Heart left ventricle (tissue), 13 donors: ENCODE results near the gene LAMA2.

Experiments
- POLR2A ChIP-seq, 2 donors: fragments of 450-650 bp; IDR thresholded peaks; one replicate each; pipeline ENCODE4 v1.6.1; 2017; ENCODE audit warnings: antibody characterized with exemption in 2 of 2, mild to moderate bottlenecking in 2 of 2, moderate library complexity in 2 of 2
- TF ChIP-seq, protein P1 (sequence below), 12 donors: fragments of 200-600 bp; sonication (generic) in 4 of 12; IDR thresholded peaks; one replicate each; pipeline versions ENCODE4 v1.5.0 to v1.8.0; 2018 to 2022; ENCODE audit warnings: antibody characterized with exemption in 12 of 12, mild to moderate bottlenecking in 5 of 12
- donor health status: ischemic (EF 13 %, LVEDD 7.1; RV severe dilation, severe dysfunction).
- donor health status: DM: no; HTN: yes; CAD: no.
- donor health status: DM: no; HTN: no; CAD: no.
- donor health status: ischemic (EF 25% LVEDD 6.9; RV normal size, moderate dysfunction).
- donor health status: ischemic (EF 25% LVEDD 5.7; RV mildly dilated, moderate dysfunction).
- donor health status: ischemic (EF 35%, LVEDD 5.7; RV mildly dilated, moderate dysfunction).
- donor health status: nonischemic (EF 11% LVEDD 7.7; RV severe dilation, severe dysfunction).
- donor health status: DM: yes; HTN: yes; CAD: no.
- donor health status: PGD.
- donor health status: ischemic (EF 29% LVEDD 5.4; RV normal size, mild dysfunction).
- donor health status: nonischemic (EF 23%, LVEDD 6.1; RV moderate dilation, normal function).

- TF ChIP-seq, protein P1, sequence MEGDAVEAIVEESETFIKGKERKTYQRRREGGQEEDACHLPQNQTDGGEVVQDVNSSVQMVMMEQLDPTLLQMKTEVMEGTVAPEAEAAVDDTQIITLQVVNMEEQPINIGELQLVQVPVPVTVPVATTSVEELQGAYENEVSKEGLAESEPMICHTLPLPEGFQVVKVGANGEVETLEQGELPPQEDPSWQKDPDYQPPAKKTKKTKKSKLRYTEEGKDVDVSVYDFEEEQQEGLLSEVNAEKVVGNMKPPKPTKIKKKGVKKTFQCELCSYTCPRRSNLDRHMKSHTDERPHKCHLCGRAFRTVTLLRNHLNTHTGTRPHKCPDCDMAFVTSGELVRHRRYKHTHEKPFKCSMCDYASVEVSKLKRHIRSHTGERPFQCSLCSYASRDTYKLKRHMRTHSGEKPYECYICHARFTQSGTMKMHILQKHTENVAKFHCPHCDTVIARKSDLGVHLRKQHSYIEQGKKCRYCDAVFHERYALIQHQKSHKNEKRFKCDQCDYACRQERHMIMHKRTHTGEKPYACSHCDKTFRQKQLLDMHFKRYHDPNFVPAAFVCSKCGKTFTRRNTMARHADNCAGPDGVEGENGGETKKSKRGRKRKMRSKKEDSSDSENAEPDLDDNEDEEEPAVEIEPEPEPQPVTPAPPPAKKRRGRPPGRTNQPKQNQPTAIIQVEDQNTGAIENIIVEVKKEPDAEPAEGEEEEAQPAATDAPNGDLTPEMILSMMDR (IDR thresholded peaks at IDR 0.05), result no peak
- TF ChIP-seq POLR2A (IDR thresholded peaks at IDR 0.05), result no peak
These were observed 108.0 kb downstream of the LAMA2 start for GRCh38 chr6:128990915-128991314.
